ENCODE measurements around the gene CPNE4.
"Not testable (repeated sequence)": the region's sequence is repeated elsewhere in the genome, so short reads cannot be mapped to it uniquely, and the experiment has no call there.

Gene CPNE4

GRCh38 chr3:132064114-132064513 lies 29.3 kb upstream of the CPNE4 start:
- no peak for DNase-seq (ENCODE audit: low read depth)
- no peak overlapping the region for H3K4me3 ChIP-seq (ENCODE audit: low read depth, low read length)
- no peak for TF ChIP-seq CTCF (IDR thresholded peaks at IDR 0.05; ENCODE audit: low read depth, low read length, missing control alignments)

GRCh38 chr3:132062535-132062934 lies 27.7 kb upstream of the CPNE4 start:
- TF ChIP-seq CTCF (IDR thresholded peaks at IDR 0.05; ENCODE audit: low read depth, low read length, missing control alignments): no peak
- H3K4me3 ChIP-seq (ENCODE audit: low read depth, low read length): no peak overlapping the region
- DNase-seq (ENCODE audit: low read depth): no peak

GRCh38 chr3:132055872-132056271 lies 21.1 kb upstream of the CPNE4 start:
- TF ChIP-seq CTCF (IDR thresholded peaks at IDR 0.05; ENCODE audit: low read depth, low read length, missing control alignments): no peak
- DNase-seq (ENCODE audit: low read depth): no peak

GRCh38 chr3:132047209-132047608 lies 12.4 kb upstream of the CPNE4 start:
- DNase-seq (ENCODE audit: low read depth): no peak
- H3K4me3 ChIP-seq (ENCODE audit: low read depth, low read length): no peak overlapping the region
- TF ChIP-seq CTCF (IDR thresholded peaks at IDR 0.05; ENCODE audit: low read depth, low read length, missing control alignments): no peak

More at GRCh38 chr3:132055872-132056271, 21.1 kb upstream of the CPNE4 start:
- no peak overlapping the region for H3K4me3 ChIP-seq (ENCODE audit: low read depth, low read length)

GRCh38 chr3:132044874-132045273 lies 10.1 kb upstream of the CPNE4 start:
- not testable (repeated sequence) for H3K4me3 ChIP-seq (ENCODE audit: low read depth, low read length); DNase-seq (ENCODE audit: low read depth)

GRCh38 chr3:132042681-132043080 lies 7.9 kb upstream of the CPNE4 start:
- H3K4me3 ChIP-seq (ENCODE audit: low read depth, low read length): no peak overlapping the region
- no peak for TF ChIP-seq CTCF (IDR thresholded peaks at IDR 0.05; ENCODE audit: low read depth, low read length, missing control alignments)
- DNase-seq (ENCODE audit: low read depth): no peak

- no peak overlapping the region for H3K4me3 ChIP-seq (ENCODE audit: low read depth, low read length)
- DNase-seq (ENCODE audit: low read depth): no peak
- peak; percentile 54 for TF ChIP-seq CTCF (IDR thresholded peaks at IDR 0.05; ENCODE audit: low read depth, low read length, missing control alignments)
Observed at GRCh38 chr3:132038198-132038825, 3.5 kb upstream of the CPNE4 start.
